NCI-H345 treated with DMSO at 0.1 percent for 48 hours (cell line): ENCODE results near the gene MTERF2.
A peak's percentile ranks its signal among the peaks of the same experiment; 100 is the strongest.
"Not testable (repeated sequence)": the region's sequence is repeated elsewhere in the genome, so short reads cannot be mapped to it uniquely, and the experiment has no call there.

Experiments
- DNase-seq: peaks from one replicate; lab custom pipeline; 2025; ENCODE audit not compliant: unreplicated experiment; lab: John Stamatoyannopoulos, UW

Gene MTERF2

GRCh38 chr12:106986625-106987389 lies at the start of gene MTERF2:
MTERF2 (minus strand) TSS chr12:106987146; CDS start chr12:106978714, 8,432 bp downstream.
- peak; percentile 81 for DNase-seq

GRCh38 chr12:107035733-107036132 lies 48.8 kb upstream of the MTERF2 start:
- DNase-seq, result no peak

GRCh38 chr12:107033758-107034739 lies 47.1 kb upstream of the MTERF2 start:
- DNase-seq, result no peak

GRCh38 chr12:107032266-107032665 lies 45.3 kb upstream of the MTERF2 start:
- no peak for DNase-seq

- DNase-seq, result no peak
These were observed 44.1 kb upstream of the MTERF2 start for GRCh38 chr12:107031061-107031460.

GRCh38 chr12:107029081-107029480 lies 42.1 kb upstream of the MTERF2 start:
- no peak for DNase-seq

- no peak for DNase-seq
These were observed 40.7 kb upstream of the MTERF2 start for GRCh38 chr12:107027636-107028053.

- no peak for DNase-seq
These were observed 40.1 kb upstream of the MTERF2 start for GRCh38 chr12:107026806-107027635.

GRCh38 chr12:107026356-107026755 lies 39.4 kb upstream of the MTERF2 start:
- not testable (repeated sequence) for DNase-seq

- no peak for DNase-seq
These were observed 38.7 kb upstream of the MTERF2 start for GRCh38 chr12:107025671-107026070.

GRCh38 chr12:107019546-107019945 lies 32.6 kb upstream of the MTERF2 start:
- DNase-seq, result no peak

GRCh38 chr12:107017042-107017441 lies 30.1 kb upstream of the MTERF2 start:
- DNase-seq, result no peak

GRCh38 chr12:107014055-107014454 lies 27.1 kb upstream of the MTERF2 start:
- DNase-seq, result no peak

GRCh38 chr12:107012736-107013425 lies 25.9 kb upstream of the MTERF2 start:
- DNase-seq, result no peak

- no peak for DNase-seq
These were observed 24.6 kb upstream of the MTERF2 start for GRCh38 chr12:107011519-107011918.

GRCh38 chr12:107007411-107007810 lies 20.5 kb upstream of the MTERF2 start:
- DNase-seq, result no peak

GRCh38 chr12:107002665-107003064 lies 15.7 kb upstream of the MTERF2 start:
- DNase-seq, result not testable (repeated sequence)

GRCh38 chr12:106999446-106999845 lies 12.5 kb upstream of the MTERF2 start:
- DNase-seq, result no peak

GRCh38 chr12:106997916-106998315 lies 11.0 kb upstream of the MTERF2 start:
- no peak for DNase-seq

GRCh38 chr12:106996102-106996501 lies 9.2 kb upstream of the MTERF2 start:
- not testable (repeated sequence) for DNase-seq
